T-helper 22 cell (primary cell): Measurements from ENCODE around the gene PLEKHG4B.
"Not testable (repeated sequence)": the region's sequence is repeated elsewhere in the genome, so short reads cannot be mapped to it uniquely, and the experiment has no call there.

Experiments used
- DNase-seq: peaks from one replicate; pipeline ENCODE4 v3.0.0-alpha.2; 2020; ENCODE audit warnings: low read depth

Gene PLEKHG4B

DNA sequence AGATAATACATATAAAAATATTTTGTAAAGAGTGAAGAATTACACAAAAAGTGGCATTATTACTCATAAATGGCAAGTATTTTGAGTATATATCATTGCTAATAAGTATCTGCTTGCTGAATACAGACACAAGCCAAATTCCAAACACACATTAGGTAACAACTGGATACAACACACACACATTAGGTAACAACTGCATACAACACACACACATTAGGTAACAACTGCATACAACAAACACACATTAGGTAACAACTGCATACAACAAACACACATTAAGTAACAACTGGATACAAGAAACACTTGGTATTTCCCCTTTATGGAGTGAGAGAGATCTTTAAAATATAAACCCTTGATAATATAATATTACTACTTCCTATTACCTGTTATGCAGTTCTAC lies 112.5 kb downstream of the PLEKHG4B start:
- DNase-seq = no peak

DNA sequence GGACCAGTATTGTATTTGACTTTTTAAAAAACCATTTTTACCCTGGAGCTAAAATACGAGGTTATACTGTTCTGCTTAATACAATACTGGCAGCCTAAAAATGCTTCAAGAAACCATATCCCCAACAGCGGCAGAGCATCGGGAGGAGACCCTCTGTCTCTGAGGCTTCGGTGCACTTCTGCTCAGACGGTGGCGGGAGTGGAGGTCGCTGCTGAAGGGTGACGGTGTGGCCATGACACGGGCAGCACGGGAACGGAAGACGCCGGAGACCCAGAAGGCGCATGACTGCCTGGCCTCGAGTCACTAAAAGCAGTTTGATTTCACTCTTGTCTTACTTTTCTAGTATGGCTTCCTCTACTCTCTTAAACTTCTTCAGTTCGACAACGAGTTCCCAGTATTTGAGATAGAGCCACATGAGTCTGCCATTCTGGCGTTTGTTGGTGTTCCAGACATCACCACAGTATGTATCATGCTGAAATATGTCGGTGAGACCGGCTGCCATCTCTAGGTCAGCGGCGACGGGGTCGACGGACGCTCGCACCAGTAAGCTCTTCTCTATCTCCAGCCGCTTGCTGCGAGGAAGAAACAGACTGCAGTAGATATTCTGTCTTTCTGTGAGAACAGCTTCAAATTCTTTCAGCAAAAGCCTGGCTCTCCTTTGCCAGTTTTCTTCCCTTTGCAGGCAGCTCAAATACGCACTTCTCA lies 113.2 kb downstream of the PLEKHG4B start:
- no peak for DNase-seq

GRCh38 chr5:206406-206805 lies 114.4 kb downstream of the PLEKHG4B start:
- DNase-seq = no peak

GRCh38 chr5:206927-207536 lies 115.1 kb downstream of the PLEKHG4B start:
- no peak for DNase-seq

- no peak for DNase-seq
Measured at GRCh38 chr5:207599-207998, 115.6 kb downstream of the PLEKHG4B start.

DNA sequence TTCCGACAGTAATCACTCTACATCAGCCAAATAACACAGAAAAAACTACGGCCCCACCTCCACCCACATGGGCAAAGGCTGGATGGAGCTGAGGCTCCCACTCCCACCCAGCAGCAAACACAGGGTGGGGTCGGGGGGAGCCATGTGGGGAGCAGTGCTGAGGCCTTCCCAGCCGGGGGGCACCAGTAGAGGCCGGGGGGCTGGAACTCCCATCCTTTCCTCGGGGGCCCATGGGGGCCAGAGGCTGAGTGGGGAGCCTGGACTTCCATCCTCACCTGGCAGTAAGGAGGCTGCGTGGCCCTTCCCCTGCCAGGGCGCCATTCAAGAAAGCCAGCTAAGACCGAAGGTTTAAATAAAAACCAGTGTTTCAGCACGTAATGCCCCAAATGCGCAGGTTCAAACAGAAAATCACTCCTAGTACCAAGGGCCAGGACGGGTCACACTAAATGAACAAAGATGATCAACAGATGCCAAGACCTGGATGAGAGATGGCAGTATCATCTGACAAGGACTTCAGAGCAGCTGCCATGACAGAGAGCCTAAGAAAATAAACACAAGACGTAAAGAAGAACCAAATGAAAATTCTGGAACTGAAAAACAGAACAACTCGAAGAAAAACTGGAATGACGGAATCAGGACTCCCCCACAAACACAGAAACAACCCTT lies 116.6 kb downstream of the PLEKHG4B start:
- DNase-seq = no peak

GRCh38 chr5:213803-214395 lies 121.9 kb downstream of the PLEKHG4B start:
- DNase-seq = no peak

- DNase-seq = not testable (repeated sequence)
Measured at GRCh38 chr5:215256-215655, 123.3 kb downstream of the PLEKHG4B start.

DNA sequence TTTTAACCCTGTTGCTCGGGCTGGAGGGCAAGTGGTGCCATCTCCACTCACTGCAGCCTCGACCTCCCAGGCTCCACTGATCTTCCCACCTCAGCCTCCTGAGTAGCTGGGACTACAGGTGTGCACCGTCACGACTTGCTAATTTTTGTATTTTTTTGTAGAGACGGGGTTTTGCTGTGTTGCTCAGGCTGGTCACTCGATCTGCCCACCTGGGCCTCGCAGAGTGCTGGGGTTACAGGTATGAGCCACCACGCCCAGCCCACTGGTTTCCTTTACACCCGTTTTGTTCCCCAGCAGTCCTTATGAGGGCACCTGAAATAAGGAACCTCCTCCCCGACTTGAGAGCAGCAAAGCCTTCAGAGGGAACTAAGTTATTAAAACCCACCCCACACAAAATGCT lies 124.1 kb downstream of the PLEKHG4B start:
- not testable (repeated sequence) for DNase-seq

- peak; percentile 94 for DNase-seq
Measured at GRCh38 chr5:217494-218456, 125.8 kb downstream of the PLEKHG4B start, which contains the start of the genes CCDC127 and SDHA. Gene CCDC127 (minus strand): TSS chr5:218153. CDS start chr5:216849, 1,304 bp downstream. Gene SDHA (plus strand): TSS chr5:218320. CDS start chr5:218356, 36 bp downstream.

DNA sequence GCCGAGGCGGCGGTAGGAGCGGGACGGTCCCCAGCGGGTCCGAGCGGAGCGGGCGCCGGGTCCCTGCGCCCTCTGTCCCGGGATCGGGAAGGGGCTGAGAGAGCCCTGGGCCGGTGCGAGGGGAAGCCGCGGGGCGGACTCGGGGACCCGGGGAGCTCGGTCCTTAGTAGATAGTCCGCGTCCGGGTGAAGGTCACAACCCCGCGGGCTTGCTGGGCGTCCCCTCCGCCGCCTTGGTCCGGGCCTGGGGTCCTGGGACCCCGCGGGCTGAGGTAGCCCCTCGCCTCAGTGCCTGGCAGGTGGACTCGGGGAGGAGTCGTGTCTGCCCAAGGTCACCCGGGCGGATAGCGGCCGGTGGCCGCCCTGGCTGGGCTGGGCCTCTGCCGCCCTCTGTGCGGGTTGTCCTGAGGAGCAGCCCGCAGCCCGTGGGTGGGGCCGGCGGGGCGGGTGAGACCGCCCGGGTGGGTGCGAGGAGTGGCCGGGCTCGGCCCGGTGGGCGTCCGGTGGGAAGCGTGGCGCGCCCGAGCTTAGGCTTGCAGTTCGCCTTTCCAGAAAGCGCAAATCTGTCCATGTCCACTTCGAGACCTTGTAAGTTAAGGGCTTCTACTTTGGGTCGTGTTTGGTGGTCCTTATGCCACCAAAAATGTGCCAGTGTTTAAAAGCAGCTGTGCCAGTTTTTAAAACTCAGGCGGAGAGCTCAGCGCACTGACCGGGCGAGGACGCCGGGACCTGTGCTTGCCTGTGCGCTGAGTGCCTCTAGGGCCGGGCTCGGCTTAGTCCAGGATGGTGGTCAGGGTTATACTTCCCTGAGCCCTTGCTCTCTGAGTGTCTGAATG lies 126.7 kb downstream of the PLEKHG4B start:
- no peak for DNase-seq

GRCh38 chr5:219460-219863 lies 127.5 kb downstream of the PLEKHG4B start:
- DNase-seq = no peak

- DNase-seq = no peak
Measured at GRCh38 chr5:219991-220390, 128.0 kb downstream of the PLEKHG4B start.

DNA sequence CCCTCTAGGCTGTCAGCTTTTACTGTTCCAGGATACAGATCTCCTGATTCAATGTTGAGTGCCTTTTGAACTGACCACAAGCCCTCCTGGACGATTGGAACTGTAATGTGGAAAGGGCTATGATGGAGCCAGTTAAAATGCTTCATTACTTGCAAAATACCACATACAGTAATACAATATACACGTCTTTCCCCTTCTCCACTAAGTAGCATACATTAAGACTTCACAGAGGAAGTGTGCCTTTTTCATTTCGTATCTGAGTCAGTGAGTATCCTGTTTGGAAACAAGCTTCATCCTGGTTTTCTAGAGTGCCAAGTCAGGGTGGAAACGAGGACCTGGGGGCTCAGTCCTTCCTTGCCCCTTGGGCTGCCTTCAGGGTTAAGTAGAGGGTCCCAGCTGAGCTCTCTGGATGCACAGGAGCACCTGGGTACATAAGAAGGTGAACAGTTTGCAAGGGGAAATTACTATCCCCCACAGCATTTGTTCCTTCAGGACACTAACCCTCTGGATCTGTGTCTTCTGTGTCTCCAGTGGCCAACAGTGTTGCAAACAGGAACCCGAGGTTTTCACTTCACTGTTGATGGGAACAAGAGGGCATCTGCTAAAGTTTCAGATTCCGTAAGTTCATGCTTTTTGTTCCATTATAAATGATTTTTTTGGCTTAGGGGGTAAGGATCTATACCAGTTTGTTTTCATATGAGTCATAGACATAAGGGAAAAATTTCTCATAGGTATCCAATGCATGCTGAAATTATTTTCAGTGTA lies 131.2 kb downstream of the PLEKHG4B start:
- not testable (repeated sequence) for DNase-seq

- no peak for DNase-seq
Measured at GRCh38 chr5:223791-224190, 131.8 kb downstream of the PLEKHG4B start.

DNA sequence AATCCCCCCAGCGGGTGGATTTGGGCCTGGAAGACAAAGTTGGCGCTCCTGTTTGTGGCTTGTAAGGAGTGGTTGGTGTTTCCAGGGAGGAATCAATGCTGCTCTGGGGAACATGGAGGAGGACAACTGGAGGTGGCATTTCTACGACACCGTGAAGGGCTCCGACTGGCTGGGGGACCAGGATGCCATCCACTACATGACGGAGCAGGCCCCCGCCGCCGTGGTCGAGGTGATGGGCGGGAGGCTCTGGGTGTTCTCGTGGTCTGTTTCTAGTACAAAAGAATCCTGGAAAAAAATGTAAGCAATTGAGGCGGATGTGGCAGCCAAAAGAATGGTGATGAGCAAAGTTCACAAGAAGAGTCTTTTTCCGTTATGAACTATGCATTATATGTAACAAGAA lies 133.4 kb downstream of the PLEKHG4B start:
- DNase-seq = no peak

GRCh38 chr5:227375-227774 lies 135.4 kb downstream of the PLEKHG4B start:
- DNase-seq = not testable (repeated sequence)

DNA sequence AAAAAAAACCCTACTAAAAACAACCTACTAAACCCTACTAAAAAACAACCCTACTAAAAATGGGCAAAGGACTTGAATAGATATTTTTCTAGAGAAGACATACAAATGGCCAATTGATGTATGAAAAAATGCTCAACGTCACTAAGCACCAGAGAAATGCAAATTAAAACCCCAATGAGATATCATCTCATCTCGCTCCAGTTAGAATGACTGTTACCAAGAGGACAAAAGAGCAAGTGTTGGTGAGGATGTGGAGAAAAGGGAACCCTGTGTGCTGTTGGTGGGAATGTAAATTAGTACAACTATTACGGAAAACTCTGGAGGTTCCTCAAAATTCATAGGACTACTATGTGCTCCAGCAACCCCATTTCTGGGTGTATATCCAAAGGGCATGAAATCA lies 136.9 kb downstream of the PLEKHG4B start:
- DNase-seq = no peak

- DNase-seq = no peak
Measured at GRCh38 chr5:230711-231110, 138.7 kb downstream of the PLEKHG4B start.

GRCh38 chr5:231661-232060 lies 139.7 kb downstream of the PLEKHG4B start:
- DNase-seq = no peak
